ENCODE measurements around the gene ZSCAN31.

Gene ZSCAN31

DNA sequence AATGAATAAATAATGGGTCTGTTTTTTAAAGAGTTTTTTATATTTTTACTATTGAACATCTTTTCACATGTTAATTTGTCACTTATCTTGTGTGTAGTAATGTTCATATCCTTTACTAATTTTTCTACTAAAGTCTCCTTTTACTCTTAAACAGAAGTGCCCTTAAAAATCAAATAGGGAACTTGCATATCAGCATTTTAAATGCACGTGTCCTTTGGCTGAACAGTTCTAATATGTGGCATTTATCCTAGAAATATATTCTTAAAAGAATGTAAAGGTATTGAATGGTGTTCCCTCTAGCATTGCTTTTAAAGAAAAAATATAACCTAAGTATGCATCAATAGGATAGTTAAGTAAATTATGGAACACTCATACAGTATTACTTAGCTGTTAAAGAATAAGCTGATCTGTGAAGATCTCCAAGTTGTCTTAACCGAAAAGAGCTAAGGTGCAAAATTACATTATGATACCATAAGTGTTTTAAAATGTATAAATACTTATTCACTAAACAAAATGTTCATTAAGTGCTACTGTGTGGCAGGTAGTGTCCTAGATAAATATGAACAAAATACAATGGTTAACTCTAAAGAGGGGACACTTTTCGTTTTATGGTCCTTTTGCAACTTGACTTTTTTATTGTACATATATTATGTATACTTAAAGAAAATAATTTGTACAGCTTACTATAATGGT lies 55.2 kb downstream of the ZSCAN31 start:
- TF ChIP-seq, protein P1, sequence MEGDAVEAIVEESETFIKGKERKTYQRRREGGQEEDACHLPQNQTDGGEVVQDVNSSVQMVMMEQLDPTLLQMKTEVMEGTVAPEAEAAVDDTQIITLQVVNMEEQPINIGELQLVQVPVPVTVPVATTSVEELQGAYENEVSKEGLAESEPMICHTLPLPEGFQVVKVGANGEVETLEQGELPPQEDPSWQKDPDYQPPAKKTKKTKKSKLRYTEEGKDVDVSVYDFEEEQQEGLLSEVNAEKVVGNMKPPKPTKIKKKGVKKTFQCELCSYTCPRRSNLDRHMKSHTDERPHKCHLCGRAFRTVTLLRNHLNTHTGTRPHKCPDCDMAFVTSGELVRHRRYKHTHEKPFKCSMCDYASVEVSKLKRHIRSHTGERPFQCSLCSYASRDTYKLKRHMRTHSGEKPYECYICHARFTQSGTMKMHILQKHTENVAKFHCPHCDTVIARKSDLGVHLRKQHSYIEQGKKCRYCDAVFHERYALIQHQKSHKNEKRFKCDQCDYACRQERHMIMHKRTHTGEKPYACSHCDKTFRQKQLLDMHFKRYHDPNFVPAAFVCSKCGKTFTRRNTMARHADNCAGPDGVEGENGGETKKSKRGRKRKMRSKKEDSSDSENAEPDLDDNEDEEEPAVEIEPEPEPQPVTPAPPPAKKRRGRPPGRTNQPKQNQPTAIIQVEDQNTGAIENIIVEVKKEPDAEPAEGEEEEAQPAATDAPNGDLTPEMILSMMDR (conservative IDR thresholded peaks at IDR 0.05; ENCODE audit: low read depth) = no peak
- peak overlapping the region; percentile 63; the same call in 1 of the 2 replicates for H3K27ac ChIP-seq
- DNase-seq (ENCODE audit: low spot score) = no peak
- ChIA-PET POLR2A (ENCODE audit: low non-redundant PET) (interaction anchor here (0.7 kb wide), 1 partner anchor 14 kb away, joined by 4 read pairs; no protein-coding TSS in a partner anchor), CTCF (no interaction called here)

DNA sequence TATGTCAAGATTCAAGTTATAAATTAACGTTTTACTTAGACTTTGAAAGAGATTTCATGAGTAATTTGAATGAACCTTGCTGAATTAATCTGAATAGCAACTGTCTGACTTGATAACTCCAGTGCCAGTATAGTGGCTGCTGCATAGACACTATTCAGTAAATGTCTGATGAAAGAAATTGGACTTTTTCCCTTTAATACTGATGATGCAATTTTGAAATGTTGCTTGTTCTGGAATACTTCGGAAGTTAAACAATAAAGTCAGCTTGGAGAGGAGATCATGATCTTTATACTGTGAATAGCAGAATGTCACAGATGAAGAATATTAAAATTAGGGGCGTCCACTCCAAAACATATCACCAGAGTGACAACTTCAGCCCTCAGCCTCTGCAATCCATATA lies 58.2 kb downstream of the ZSCAN31 start:
- TF ChIP-seq, protein P1 (conservative IDR thresholded peaks at IDR 0.05; ENCODE audit: low read depth) = no peak
- POLR2A ChIA-PET (ENCODE audit: low non-redundant PET) = no interaction called here
- CTCF ChIA-PET = interaction anchor here (0.7 kb wide), 1 partner anchor 409 kb away, joined by 3 read pairs; no protein-coding TSS in a partner anchor
- DNase-seq (ENCODE audit: low spot score) = no peak
- no peak overlapping the region for H3K27ac ChIP-seq

DNA sequence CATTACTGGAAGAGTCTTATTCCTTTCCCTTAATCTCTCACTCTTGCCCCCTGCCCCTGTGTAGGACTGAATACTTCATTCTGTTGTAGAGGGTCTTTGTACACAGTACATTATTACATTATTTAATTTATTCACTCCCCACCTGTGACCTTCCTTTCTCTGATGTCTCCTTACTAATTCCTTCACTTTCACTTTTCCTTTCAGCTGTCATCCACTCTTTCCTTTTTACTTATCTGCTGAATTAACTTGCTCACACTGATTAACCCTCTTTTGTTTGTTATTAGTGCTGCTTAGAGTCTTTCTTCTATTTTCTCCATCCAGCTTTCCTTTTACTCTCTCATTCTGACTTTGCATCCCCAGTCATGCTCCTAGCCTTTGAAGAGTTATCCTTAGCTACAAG lies 61.1 kb downstream of the ZSCAN31 start:
- H3K27ac ChIP-seq = no peak overlapping the region
- DNase-seq (ENCODE audit: low spot score) = no peak
- TF ChIP-seq, protein P1 (conservative IDR thresholded peaks at IDR 0.05; ENCODE audit: low read depth) = no peak
- CTCF ChIA-PET = interaction anchor here (1.8 kb wide), 1 partner anchor 81 kb away, joined by 4 read pairs; no protein-coding TSS in a partner anchor
- POLR2A ChIA-PET (ENCODE audit: low non-redundant PET) = no interaction called here
